Loucy (cell line): ENCODE measurements around the gene STOML2.

Experiments
- H2AFZ ChIP-seq: fragments of 200-600 bp; sonication (generic); 2 replicates; pipeline ENCODE4 v1.6.0; 2016; ENCODE audit warnings: antibody characterized with exemption, mild to moderate bottlenecking, low read length, moderate library complexity
- H3F3A ChIP-seq: fragments of 200-600 bp; 2 replicates; pipeline ENCODE4 v1.6.0; 2016; ENCODE audit warnings: antibody characterized with exemption, low read depth, mild to moderate bottlenecking
- H3K27me3 ChIP-seq: fragments of 200-600 bp; sonication (generic); 2 replicates; pipeline ENCODE4 v1.6.1; 2014; ENCODE audit warnings: low read length, mild to moderate bottlenecking; ENCODE audit not compliant: insufficient read depth, poor library complexity, severe bottlenecking
- H3K36me3 ChIP-seq: fragments of 200-600 bp; sonication (generic); 2 replicates; pipeline ENCODE4 v1.6.1; 2016; ENCODE audit warnings: low read length; ENCODE audit not compliant: insufficient read depth
- H3K4me1 ChIP-seq: fragments of 200-600 bp; sonication (generic); 2 replicates; pipeline ENCODE4 v1.5.1; 2014; ENCODE audit warnings: low read length, mild to moderate bottlenecking; ENCODE audit not compliant: insufficient read depth, poor library complexity, severe bottlenecking
- H3K4me2 ChIP-seq: fragments of 200-600 bp; sonication (generic); 2 replicates; pipeline ENCODE4 v1.6.0; 2014; ENCODE audit warnings: antibody characterized with exemption, low read length, low read depth, mild to moderate bottlenecking; ENCODE audit not compliant: poor library complexity, severe bottlenecking
- H3K4me3 ChIP-seq: fragments of 200-600 bp; sonication (generic); 2 replicates; pipeline ENCODE4 v1.5.1; 2014; ENCODE audit warnings: low read length, mild to moderate bottlenecking, mixed read lengths; ENCODE audit not compliant: poor library complexity, severe bottlenecking
- H3K79me2 ChIP-seq: fragments of 200-600 bp; sonication (generic); 2 replicates; pipeline ENCODE4 v1.6.1; 2014; ENCODE audit warnings: low read length; ENCODE audit not compliant: insufficient read depth
- H3K9ac ChIP-seq: fragments of 200-600 bp; sonication (generic); 2 replicates; pipeline ENCODE4 v1.6.0; 2014; ENCODE audit warnings: mild to moderate bottlenecking, low read depth, low read length, moderate library complexity; ENCODE audit not compliant: poor library complexity, severe bottlenecking
- H3K9me2 ChIP-seq: fragments of 200-600 bp; sonication (generic); replicated peaks from 2 replicates; pipeline ENCODE4 v1.6.1; 2016; ENCODE audit warnings: low read depth, low read length, mixed read lengths
- H3K9me3 ChIP-seq: fragments of 200-600 bp; sonication (generic); 2 replicates; pipeline ENCODE4 v1.6.1; 2014; ENCODE audit warnings: mild to moderate bottlenecking, antibody characterized with exemption, low read length, low read depth; ENCODE audit not compliant: insufficient read depth
- H4K20me1 ChIP-seq: fragments of 200-600 bp; sonication (generic); 2 replicates; pipeline ENCODE4 v1.6.0; 2014; ENCODE audit warnings: antibody characterized with exemption, low read length, mild to moderate bottlenecking; ENCODE audit not compliant: insufficient read depth, poor library complexity, severe bottlenecking
- CTCF ChIP-seq: fragments of 200-600 bp; sonication (generic); conservative IDR thresholded peaks from 2 replicates; pipeline ENCODE4 v1.5.1; 2014; ENCODE audit warnings: mild to moderate bottlenecking, antibody characterized with exemption, low read length
- EZH2phosphoT487 ChIP-seq: fragments of 200-600 bp; IDR thresholded peaks from 2 replicates; pipeline ENCODE4 v1.6.1; 2018; ENCODE audit warnings: antibody characterized with exemption, mild to moderate bottlenecking, moderate library complexity, borderline replicate concordance

STOML2 gene

DNA sequence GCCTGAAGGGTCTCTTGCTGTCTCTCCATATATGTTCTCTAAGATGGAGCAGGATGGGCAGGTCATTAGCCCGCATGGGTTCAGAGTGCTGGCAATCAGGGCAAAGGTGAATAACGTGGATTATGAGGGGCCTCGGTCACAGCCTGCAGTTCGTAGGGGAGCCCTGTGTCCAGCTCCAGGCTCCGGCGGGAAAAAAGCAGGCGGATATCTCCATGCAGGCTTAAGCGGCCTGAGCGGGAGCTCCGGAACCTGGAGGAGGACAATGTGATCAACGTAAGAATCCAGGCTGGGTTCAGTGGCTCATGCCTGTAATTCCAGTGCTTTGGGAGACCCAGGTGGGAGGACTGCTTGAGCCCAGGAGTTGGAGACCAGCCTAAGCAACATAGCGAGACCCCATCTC, 2.2 kb upstream of the STOML2 start:
- Histone ChIP-seq H3K36me3 (peaks cover 12% of the 10 kb centered on the region; the same call in 1 of the 2 replicates), H3K4me2 (no peak overlapping the region), H3K27me3 (no peaks in the 10 kb centered on the region), H3K9me3 (no peaks in the 10 kb centered on the region), H3K79me2 (peaks cover 21% of the 10 kb centered on the region), H4K20me1 (no peaks in the 10 kb centered on the region), H3K9me2 (no peaks in the 10 kb centered on the region), H3K4me1 (peaks cover 22% of the 10 kb centered on the region), H3K4me3 (no peak overlapping the region), H3F3A (no peaks in the 10 kb centered on the region), H2AFZ (no peak overlapping the region), H3K9ac (no peak overlapping the region)
- TF ChIP-seq CTCF (no peak), EZH2phosphoT487 (no peak)

GRCh38 chr9:35104586-35104985, 1.7 kb upstream of the STOML2 start:
- no peaks in the 10 kb centered on the region for H4K20me1 ChIP-seq
- no peak overlapping the region for H3K4me2 ChIP-seq
- no peak overlapping the region for H3K9ac ChIP-seq
- no peak overlapping the region for H3K4me3 ChIP-seq
- H2AFZ ChIP-seq = no peak overlapping the region
- no peaks in the 10 kb centered on the region for H3K9me3 ChIP-seq
- peaks cover 22% of the 10 kb centered on the region for H3K4me1 ChIP-seq
- peaks cover 21% of the 10 kb centered on the region for H3K79me2 ChIP-seq
- no peaks in the 10 kb centered on the region for H3K27me3 ChIP-seq
- no peaks in the 10 kb centered on the region for H3K9me2 ChIP-seq
- H3F3A ChIP-seq = 0 out of 2 replicates have a peak, but pooled peaks cover 4% of the 10 kb centered on the region
- peaks cover 12% of the 10 kb centered on the region; the same call in 1 of the 2 replicates for H3K36me3 ChIP-seq
- TF ChIP-seq CTCF (no peak), EZH2phosphoT487 (no peak)

DNA sequence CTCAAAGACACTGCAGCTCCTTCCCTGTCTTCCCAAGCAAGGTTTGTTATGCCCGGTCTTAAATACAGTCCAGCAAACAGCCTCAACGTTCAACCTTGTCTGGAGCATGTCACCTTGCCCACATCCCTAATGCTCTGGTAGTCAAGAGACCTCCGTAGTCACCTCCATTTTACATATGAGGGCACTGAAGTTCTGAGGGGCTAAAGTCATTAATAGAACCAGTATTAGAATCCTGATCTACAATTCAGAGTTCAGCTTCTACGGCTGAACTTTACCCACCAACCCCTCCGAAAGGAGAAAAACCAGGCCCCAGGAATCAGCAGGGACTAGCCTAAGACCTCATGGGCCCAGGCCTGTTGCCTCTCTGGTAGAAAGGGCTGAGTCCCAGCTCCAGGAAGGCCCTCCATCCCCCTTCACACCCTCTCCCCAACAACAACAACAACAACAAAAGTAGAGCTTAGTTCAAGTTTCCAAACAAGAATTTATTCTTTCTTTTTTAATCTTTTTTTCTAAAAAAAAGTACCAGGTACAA, 795 bp upstream of the STOML2 start:
- no peaks in the 10 kb centered on the region for H3K27me3 ChIP-seq
- 0 out of 2 replicates have a peak, but pooled peaks cover 4% of the 10 kb centered on the region for H3F3A ChIP-seq
- H3K4me2 ChIP-seq = peak overlapping the region; percentile 94
- H3K4me3 ChIP-seq = peak overlapping the region; percentile 94
- no peaks in the 10 kb centered on the region for H3K9me2 ChIP-seq
- H3K9me3 ChIP-seq = no peaks in the 10 kb centered on the region
- no peak for TF ChIP-seq CTCF
- TF ChIP-seq EZH2phosphoT487 = no peak
- peaks cover 21% of the 10 kb centered on the region for H3K79me2 ChIP-seq
- peaks cover 22% of the 10 kb centered on the region for H3K4me1 ChIP-seq
- no peaks in the 10 kb centered on the region for H4K20me1 ChIP-seq
- no peak overlapping the region for H2AFZ ChIP-seq
- H3K9ac ChIP-seq = peak overlapping the region; percentile 94
- peaks cover 12% of the 10 kb centered on the region; the same call in 1 of the 2 replicates for H3K36me3 ChIP-seq
